ENCODE measurements around the gene AMPD3. TPM values are rescaled to one million over a fixed set of nuclear protein-coding genes. Genes with fewer than 3 reads are reported as not detected.

Gene AMPD3
- total RNA-seq, 1 donor from 2014 or later, result 2.6 TPM

DNA sequence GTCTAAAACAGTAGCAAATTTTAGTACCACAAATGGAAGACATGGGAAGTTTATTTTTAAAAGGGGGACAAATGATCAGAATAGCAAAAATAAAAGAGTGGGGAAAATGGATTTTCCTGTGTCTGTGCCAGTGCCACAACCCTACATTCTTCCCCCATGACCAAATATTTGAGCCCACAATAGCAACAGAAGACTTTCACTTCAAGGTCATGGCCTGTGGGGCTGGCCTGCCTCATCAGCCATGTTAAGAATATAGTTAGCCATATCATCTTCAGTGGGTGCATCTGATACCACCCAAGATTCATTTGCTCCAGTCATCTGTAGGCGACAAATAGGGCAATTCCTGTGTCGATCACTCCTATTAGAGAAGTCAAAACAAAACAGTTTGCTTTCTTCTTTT is 59.6 kb downstream of the AMPD3 start:
- intact Hi-C loops (cut with DNase I), result loop anchor here (10.0 kb wide), 2 partner anchors 140 to 220 kb away; no protein-coding TSS in a partner anchor
- no peak for ATAC-seq (ENCODE audit: poor library complexity)
- no peak for DNase-seq

DNA sequence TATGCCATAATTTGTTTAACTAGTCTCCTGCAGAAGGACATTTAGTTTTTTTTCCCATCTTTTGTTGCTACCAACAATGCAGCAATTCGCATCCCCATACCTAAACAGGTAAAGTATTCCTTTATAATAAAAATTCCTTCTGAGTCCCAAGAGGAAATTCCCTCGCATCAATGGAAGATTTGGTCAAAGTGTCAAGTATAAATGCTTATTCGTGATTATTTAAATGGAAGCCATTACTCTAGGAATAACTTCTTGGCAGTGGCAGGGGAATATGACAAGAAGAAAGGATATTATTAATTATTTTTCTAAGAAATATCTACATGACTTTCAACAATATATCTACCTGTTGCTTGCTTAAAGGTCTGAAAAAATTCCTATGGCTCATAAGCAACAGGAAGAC is 60.4 kb downstream of the AMPD3 start:
- DNase-seq, result no peak
- intact Hi-C loops (cut with DNase I), result loop anchor here (10.0 kb wide), 2 partner anchors 139 to 219 kb away; no protein-coding TSS in a partner anchor
- no peak for ATAC-seq (ENCODE audit: poor library complexity)

DNA sequence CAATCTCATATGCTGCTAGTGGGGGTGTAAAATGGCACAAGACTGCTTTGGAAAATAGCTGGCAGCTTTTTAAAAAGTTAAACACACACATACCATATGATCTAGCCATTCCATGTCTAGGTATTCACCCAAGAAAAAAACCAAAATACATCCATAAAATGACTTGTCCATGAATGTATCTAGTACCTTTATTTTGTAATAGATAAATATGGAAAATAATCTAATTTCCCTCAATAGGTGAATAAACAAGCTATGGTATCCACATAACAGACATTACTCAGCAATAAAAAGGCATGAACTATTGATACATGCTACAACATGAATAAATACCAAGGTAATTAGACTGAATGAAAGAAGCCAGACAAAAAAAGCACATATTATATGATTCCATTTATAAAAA is 63.1 kb downstream of the AMPD3 start:
- no peak for DNase-seq
- no peak for ATAC-seq (ENCODE audit: poor library complexity)
- intact Hi-C loops (cut with DNase I), result loop anchor here (10.0 kb wide), 2 partner anchors 137 to 217 kb away; no protein-coding TSS in a partner anchor

DNA sequence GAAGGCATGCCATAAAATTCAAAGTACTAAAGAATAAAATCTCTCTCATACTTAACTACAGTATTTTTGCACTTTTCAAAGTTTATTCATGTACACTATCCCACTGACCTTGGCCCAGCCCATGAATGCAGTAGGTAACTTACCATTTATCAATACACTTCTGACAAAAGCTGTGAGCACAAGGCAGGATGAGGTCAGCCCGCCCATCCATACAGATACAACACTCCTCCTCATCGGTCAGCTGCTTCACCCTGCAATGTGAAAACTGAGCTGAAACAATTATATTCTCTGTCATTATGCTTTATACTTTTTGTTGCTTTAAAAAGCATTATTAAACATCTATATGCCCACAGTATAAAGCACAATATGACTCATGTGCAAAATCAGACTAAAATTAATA is 63.8 kb downstream of the AMPD3 start:
- intact Hi-C loops (cut with DNase I), result loop anchor here (10.0 kb wide), 2 partner anchors 136 to 216 kb away; no protein-coding TSS in a partner anchor
- ATAC-seq (ENCODE audit: poor library complexity), result no peak
- no peak for DNase-seq

DNA sequence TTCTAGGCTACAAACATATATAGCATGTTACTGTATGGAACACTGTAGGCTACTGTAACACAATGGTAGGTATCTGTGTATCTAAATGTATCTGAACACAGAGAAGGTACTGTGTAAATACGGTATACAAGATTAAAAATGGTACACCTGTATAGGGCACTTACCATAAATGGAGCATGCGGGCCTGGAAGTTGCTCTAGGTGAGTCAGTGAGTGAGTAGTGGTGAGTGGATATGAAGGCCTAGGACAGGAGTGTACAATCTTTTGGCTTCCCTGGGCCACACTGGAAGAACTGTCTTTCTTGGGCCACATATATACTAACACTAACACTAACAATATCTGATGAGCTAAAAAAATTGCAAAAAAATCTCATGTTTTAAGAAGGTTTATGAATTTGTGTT is 64.6 kb downstream of the AMPD3 start:
- ATAC-seq (ENCODE audit: poor library complexity) (no peak), DNase-seq (no peak)
- intact Hi-C loops (cut with DNase I), result loop anchor here (10.0 kb wide), 2 partner anchors 135 to 215 kb away; no protein-coding TSS in a partner anchor

DNA sequence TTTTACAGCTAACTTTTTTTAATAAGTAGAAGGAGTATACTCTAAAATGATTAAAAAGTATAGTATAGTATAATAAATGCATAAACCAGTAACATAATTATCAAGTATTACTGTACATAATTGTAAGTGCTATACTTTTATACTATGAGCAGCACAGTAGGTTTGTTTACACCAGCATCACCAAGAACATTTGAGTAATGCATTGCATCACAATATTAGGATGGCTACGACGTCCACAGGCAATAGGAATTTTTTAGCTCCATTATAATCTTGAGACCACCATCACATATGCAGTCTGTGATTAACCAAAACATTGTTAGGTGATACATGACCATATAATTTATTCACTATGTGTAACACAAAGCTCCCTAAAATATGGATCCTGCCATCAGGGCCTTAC is 65.5 kb downstream of the AMPD3 start:
- intact Hi-C loops (cut with DNase I), result no loop called here
- DNase-seq, result no peak
- no peak for ATAC-seq (ENCODE audit: poor library complexity)

DNA sequence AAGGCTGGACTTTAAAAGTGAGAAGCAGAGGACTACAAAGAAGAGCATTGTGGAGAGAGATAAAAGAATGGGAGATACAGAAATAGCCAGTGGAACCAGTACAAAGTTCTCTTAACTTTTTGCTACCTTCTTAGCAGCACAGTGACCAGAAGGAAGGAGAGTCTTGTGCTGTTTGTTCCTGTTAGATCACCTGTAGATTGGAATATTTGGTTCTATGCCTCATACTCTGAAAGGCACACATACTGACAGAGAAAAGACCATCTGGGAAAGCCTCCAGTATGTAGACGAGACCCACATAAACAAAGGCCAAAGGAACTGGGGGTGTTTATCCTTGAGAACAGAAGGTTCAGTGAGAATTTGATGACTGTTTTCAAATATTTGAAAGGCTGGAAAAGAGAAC is 67.2 kb downstream of the AMPD3 start:
- no peak for DNase-seq

DNA sequence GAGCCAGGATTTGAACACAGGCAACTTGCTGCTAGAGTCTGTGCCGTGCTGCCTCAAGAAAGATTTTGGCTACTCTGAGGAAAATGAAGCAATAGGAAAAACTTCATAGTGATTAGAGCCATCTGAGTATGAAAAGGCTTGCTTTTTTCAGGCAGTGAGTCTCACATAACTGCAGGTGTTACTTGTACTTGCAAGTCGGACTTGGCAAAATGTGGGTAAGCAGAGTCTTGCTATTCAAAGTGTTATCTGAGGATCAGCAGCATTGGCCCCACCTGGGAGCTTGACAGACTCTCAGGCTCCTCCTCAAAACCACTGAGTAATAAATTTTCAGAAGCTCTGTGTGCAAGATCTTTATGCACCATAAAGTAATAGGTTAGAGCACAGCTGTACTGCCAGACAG is 67.9 kb downstream of the AMPD3 start:
- DNase-seq (no peak), ATAC-seq (ENCODE audit: poor library complexity) (no peak)
- intact Hi-C loops (cut with DNase I), result no loop called here

More for the DNA sequence above, 67.2 kb downstream of the AMPD3 start:
- intact Hi-C loops (cut with DNase I), result no loop called here
- ATAC-seq (ENCODE audit: poor library complexity), result no peak

DNA sequence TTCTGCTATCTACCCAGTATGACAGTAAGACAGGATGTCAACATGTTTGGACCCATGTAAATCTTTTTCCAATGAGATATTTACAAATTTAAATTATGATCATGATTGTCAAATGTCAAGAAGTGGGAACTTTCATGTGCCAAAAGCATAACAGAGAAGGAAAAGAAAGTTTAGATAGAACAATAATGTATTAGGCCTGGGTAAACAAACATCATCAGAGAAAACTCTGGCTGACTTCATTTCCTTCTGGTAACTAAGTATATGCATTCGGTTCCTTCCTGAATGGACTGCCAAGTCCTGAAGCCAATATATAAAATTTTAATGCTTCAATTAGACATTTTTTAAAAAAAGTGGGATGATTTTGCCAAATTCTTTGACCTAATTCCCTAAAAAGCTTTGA is 69.4 kb downstream of the AMPD3 start:
- DNase-seq (no peak), ATAC-seq (ENCODE audit: poor library complexity) (no peak)
- intact Hi-C loops (cut with DNase I), result no loop called here

DNA sequence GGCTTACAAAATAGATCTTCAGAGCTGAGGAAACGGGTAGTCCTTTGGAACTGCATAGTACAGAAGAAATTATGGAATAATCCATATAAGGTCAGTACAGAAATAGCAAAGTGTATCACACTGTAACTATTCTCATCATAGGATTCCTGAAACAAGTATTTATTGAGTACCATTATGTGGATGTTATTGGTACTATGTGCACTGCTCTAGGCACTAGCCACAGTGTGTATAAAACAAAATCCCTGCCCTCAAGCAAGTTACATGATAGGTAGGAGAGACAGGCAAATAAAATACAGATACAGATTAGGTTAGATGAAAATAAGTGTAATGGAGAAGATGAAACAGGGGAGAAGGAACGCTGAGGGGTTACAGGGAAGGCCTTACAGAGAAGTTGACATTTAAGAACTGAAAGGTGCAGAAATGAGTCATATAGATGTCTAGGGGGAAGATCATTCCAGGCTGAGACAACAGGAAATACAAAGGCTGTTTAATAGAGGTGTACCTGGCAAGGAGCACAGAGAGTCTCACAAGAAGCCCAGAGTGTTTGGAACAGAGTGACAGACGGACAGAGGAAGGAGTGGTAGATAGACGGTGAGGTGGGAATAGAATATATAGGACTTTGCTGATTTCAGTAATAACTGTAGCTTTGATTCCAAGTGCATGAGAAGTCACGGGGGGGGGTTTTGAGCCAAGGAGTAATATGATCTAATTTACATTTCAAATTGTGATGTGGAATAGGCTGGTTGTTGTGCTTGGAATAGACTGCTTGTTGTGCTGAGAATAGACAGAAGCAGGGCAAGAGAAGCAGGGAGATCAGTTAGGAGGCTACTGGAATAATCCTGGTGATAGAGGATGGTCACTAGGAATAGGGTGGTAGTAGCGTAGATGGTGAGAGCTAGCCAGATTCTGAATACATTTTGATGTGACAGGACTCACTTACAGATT is 72.2 kb downstream of the AMPD3 start:
- intact Hi-C loops (cut with DNase I), result no loop called here
- ATAC-seq (ENCODE audit: poor library complexity), result no peak
- no peak for DNase-seq

DNA sequence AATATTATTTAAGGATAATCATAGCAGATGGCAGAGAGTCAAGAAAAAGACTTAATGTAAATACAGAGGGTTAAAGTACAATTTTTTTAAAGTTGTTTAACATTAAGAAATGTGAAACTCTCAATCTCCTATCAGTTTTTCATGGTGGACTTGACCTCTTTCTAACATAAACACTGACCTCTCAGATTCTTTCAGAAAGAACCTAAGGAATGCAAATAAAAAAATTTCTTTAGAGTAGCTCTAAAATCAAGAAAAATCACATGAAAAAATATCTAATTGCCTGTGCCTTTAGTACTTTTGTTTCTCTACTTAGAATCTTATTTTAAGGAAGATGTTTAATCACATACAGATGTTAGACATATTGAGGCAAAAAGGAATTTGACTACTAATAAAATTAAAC is 73.1 kb downstream of the AMPD3 start:
- no peak for ATAC-seq (ENCODE audit: poor library complexity)
- DNase-seq, result no peak
- intact Hi-C loops (cut with DNase I), result no loop called here

DNA sequence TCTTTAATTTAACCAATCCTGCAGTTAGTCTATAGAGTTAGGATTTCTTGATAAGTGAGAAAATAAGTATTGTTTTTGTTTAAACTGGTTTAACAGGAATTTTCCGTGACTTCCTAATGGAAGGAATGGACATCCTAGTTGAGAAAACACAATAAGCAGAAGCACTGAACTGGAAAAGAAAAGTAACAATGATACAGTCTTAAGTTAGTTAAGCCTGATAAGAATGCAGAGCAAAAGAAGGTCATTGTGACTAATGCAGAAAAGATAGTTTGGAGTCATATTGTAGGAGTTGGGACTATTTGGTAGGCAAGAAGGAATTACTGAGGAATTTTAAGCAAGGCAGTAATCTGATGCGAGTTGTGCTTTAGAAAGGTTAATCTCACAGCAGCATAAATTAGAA is 74.2 kb downstream of the AMPD3 start:
- ATAC-seq (ENCODE audit: poor library complexity) (no peak), DNase-seq (no peak)
- intact Hi-C loops (cut with DNase I), result no loop called here

DNA sequence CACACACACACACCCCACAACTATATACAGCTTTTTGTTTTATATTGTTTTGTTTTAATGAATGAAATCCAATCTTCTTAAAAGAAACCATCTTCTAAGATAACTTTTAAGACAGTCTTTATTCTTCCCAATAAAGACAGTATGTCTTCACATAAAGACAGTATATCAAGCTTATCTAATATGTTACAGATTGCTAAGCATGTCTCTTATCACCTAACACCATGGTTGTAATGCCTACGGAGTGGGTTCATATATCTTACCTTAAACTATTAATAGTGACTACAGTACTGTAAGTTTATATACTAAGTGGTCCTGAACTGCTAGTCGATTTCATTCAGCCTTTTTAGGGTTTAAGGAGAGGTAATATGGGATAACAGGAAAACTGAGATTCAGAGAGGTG is 77.5 kb downstream of the AMPD3 start:
- intact Hi-C loops (cut with DNase I), result no loop called here
- DNase-seq, result no peak
- ATAC-seq (ENCODE audit: poor library complexity), result no peak

DNA sequence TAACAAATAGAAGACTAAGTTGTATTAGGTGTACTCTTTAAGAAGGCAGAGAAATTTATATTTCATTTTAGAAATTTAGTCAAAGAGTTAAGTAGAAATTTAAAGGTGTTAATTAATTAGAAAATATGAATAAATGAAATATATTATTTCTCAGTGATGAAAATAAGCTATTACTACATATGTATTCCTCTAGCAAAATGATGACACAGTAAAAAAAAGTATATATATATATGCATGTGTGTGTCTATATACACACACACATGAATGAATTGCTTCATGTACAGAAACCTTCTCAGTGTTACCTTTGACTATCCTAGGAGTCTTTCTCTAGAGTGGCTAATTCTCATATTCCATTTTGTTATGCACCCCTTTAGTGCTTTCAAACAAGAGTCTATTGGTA is 78.3 kb downstream of the AMPD3 start:
- DNase-seq, result no peak
- intact Hi-C loops (cut with DNase I), result no loop called here
- ATAC-seq (ENCODE audit: poor library complexity), result no peak

DNA sequence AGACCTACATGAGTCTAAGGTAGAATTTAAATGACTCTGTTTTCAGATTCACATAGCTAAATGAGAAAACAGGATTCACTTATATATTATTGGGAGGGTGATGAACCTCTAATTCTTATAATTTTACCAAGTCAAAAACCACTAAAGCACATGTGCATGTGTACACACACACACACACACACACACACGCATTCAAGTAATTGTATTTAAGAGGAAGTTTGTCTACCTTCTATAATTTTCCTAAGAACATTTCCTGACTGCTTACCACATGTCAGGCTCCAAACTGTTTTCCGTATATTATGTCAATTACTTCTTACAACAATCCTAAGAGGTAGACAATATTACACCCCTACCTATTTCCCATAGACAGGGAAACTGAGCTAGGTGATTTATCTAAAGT is 79.3 kb downstream of the AMPD3 start:
- ATAC-seq (ENCODE audit: poor library complexity) (no peak), DNase-seq (no peak)
- intact Hi-C loops (cut with DNase I), result no loop called here

DNA sequence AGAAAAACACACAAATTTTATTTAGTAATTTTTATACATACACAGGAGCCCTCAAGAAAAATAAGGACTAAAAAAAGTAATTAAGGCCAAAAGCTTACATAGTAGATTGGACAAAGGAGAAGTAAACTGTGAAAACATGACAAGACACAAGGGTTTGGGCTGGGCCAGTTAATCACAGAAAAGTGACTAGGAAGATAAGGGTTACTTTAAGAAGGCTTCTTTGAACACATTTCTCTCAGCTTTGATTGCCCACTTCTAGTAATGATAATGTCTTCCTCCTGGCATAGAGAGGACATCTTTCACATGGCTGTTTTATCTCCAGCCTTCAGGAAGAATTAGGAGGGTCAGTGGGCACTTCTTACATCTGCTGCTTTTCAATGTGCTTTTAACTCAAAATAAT is 82.5 kb downstream of the AMPD3 start:
- intact Hi-C loops (cut with DNase I), result no loop called here
- DNase-seq, result no peak
- ATAC-seq (ENCODE audit: poor library complexity), result no peak

DNA sequence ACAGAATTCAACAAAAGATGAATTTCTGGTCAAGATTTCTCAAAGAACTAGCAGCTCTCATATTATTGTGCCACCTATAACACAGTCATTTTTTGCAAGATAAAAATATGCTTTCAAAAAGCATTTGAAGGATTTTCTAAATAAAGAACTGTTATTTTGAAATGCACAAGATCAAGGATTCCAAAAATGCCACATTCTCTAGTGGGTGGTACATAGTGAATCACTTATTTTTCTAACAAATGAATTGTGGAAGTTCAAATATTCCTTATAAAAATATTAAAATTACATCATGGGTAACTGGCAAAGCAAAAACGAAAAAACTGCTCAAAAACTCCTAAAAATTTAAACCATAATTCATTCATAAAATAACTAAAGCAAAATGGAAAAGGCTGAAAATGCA is 83.9 kb downstream of the AMPD3 start:
- ATAC-seq (ENCODE audit: poor library complexity), result no peak
- no peak for DNase-seq
- intact Hi-C loops (cut with DNase I), result no loop called here

DNA sequence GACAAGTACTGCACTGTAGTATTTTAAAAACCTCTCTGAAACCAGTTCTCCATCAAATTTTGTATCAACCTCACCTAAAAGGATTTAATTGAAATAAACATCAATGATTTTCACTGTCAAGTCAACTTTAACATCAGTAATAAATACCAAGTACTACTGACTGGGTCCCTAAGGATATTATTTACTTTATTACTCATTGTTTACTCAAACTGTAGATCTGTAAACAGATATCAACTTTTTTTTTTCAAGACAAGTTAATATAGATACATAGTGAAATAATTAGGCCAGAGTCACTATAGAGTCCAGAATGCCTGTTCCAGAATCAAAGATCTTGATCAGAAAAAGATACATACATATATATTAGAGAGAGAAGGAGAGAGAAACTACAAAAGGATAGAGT is 84.3 kb downstream of the AMPD3 start:
- intact Hi-C loops (cut with DNase I), result no loop called here
- no peak for DNase-seq
- no peak for ATAC-seq (ENCODE audit: poor library complexity)

DNA sequence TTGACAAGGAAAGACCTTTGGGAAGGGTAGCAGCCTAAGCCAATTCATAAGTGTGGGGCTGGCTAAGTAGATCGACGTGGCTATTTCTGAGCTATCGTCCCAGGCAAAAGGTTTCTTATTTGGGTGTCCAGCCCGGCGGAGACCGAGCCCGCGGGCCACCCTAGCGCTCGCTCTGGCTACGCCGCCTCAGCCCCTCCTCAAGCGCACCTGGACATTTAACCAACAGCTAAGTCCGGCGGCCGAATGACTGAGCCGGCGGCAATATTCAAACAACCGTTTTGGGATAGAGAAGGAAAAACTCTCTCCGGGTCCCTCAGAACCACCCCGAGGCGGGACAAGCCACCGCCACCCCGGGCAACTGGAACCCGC is 85.5 kb downstream of the AMPD3 start:
- intact Hi-C loops (cut with DNase I), result loop anchor here (10.0 kb wide), 1 partner anchor 194 kb away; no protein-coding TSS in a partner anchor
- no peak for DNase-seq
- peak; percentile 69 for ATAC-seq (ENCODE audit: poor library complexity)

DNA sequence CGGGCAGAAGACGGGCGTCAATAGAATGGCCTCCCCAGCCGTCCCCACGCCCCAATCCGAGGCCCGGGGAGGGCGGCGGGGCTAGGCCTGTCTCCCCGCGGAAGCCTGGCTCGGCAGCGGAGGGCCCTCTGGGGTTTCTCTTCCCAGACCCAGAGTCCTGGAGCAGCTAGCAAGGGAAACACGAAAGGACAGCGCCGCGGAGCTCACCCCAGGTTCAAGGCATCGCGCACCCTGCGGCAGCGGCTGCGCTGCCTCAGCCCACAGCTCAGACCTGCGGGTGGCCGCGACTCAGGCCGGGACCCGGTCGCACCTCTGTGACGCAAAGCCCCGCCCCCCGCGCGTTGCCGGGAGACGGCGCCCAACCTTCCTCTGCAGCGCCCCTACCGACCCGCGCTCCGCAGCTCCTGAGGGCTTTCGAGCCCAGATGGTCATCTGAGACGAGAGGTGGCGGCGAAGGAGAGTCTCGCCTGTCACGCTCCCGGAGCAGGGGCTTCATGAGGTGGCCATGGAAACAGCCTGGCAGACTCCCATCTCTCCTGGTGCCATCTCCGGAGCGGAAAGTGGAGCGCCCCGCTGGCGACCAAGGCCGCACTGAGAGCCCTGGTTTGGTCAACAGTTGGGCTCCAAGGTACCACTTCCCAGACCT is 86.0 kb downstream of the AMPD3 start, which contains the start of gene RNF141:
Gene RNF141, minus strand, starts transcription at position 273 of the 646 bp plus-strand sequence. CDS start 7,029 bp downstream, outside the sequence.
- peak; percentile 98 for DNase-seq
- intact Hi-C loops (cut with DNase I), result loop anchor here (10.0 kb wide), 1 partner anchor 194 kb away; no protein-coding TSS in a partner anchor
- peak; percentile 100 for ATAC-seq (ENCODE audit: poor library complexity)

Measured in Right ventricle myocardium superior (tissue), 1 donor.